Effector CD8-positive, alpha-beta T cell (primary cell): ENCODE data around the gene EME1.

Experiments
- DNase-seq: peaks from one replicate; lab custom pipeline; 2025; lab: John Stamatoyannopoulos, UW

The EME1 gene

DNA sequence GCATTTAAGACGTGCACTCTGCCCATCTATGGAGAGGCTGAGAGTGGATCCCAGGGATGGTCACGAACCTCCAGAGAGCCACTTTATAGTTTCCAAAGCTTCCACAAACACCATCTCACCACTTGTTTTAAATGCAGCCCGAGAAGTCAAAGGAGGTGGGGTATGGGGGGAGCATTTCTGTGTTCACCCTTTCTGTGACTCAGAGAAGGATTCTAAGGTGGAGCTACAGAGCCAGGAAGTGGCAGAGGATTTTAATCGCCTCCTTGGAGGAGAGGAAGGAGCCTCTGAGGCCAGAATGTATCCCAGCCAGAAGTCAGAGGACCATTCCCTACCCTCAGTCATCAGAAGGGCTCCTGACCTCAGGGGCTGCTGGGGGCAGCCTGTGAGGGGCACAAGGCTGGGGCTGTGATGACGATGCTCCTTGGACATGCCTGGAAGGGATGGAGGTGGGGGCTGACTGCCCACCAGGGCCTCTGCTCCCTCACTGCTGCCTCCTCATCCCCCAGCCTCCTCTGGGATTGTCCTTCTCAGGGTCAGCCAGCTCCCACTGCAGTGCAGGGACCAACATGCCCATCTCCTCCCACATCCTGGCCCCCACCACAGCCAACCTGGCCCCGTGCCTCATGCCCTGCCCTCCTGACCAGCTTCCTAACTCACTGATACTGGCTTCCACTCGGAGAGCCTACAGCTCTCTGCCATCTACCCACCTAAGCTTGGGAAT, 24.3 kb upstream of the EME1 start:
- DNase-seq, result no peak

DNA sequence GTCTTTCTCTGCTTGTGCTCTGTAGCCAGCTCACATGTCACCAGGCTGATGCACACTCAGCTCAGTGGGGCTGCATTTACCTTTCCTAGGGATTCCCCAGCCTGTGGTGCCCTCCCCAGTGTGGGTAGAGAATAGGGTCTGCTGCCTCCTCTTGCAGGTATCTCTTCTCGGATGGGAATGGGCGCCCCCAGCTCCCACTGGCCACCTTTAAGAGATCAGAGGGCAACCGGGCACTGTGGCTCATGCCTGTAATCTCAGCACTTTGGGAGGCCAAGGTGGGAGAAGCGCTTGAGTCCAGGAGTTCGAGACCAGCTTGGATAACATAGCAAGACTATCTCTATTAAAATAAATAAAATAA, 23.8 kb upstream of the EME1 start:
- DNase-seq, result no peak

DNA sequence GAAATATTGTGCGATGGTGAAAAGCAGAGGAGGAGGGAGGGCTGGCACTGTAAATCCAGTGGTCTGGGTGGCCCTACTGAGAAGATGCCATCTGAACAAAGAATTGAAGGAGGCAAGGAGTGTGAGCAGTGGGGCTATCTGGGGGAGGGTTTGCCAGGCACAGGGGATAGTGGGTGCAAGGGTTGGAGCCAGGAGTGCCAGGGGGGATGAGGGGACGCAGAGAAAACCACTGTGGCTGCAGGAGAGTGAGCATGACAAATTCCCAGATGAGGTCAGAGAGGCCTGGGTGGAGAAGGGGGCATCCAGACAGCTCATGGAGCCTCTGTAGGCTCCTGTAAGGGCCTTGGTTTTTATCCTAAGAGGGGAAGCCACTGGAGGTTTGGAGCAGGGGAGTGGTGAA, 22.3 kb upstream of the EME1 start:
- DNase-seq, result no peak

DNA sequence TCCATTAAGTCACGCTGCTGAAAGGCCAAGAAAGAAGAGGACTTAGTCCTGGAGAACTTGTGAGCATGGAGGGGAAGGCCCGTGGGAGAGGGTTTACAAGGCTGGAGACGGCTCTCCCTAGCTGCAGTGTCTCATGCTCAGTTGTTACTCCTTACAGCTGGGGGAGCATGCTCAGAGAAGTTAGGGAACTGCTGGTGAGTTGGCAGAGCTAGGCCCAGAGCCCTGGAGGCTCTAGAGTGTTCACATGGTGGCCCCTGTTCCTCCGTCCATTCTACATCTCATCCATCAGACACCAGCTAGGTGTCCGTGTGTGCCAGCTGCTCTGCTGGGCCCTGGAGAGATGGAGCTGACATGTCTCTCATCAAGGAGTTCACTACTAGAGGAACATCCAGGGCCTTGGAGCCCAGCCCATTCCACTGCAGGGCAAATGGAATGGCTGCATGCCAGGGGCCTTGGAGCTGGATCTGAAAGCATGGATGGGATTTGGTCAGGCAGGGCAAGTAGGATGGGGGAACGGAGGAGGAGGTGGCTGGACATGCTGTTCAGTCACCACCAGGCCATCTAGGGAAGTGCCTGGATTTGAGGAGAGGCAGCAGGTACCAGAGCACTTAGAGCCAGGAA, 20.8 kb upstream of the EME1 start:
- DNase-seq, result no peak

DNA sequence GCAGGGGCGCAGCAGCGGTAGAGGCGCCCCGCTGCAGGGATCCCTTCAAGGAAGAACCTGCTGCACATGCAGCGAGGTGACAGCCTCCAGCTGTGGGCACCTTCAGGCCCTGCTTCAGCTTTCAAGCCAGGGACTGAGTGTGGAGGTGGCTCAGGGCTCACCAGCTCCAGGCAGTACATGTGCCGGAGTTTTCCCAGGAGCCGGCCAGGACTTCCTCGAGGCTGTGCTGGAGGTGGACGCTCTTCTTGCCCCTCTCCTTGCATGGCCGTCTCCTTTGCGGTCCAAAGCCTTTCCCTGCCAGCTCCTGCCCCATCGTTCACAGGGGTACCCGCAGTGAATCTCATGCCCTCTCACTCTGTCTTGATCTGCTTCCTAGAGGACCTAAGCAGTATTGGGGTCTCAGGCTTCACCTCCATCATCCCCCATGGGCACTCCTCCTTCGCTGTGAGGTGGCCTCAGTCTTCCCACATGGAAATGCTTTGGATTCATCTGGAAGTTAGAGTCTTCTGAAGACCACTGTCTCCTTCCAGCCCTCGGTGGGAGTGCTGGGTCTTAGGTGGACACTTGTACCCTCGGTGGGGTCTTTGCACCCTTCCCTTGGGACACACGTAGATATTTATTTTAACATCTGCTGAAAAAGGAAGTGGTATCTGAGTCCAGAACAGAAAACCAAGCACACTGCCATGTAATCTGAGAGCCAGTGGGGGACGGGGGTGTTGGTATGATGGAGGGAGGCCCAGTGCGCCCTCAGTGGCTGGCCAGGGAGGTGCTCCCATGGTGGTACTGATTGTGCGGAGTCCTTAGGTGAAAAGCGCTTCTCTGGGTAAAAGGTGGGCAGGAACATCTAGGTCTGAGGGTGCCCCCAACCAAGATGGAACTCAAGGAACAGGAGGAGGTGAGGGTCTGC, 20.1 kb upstream of the EME1 start:
- DNase-seq, result no peak

DNA sequence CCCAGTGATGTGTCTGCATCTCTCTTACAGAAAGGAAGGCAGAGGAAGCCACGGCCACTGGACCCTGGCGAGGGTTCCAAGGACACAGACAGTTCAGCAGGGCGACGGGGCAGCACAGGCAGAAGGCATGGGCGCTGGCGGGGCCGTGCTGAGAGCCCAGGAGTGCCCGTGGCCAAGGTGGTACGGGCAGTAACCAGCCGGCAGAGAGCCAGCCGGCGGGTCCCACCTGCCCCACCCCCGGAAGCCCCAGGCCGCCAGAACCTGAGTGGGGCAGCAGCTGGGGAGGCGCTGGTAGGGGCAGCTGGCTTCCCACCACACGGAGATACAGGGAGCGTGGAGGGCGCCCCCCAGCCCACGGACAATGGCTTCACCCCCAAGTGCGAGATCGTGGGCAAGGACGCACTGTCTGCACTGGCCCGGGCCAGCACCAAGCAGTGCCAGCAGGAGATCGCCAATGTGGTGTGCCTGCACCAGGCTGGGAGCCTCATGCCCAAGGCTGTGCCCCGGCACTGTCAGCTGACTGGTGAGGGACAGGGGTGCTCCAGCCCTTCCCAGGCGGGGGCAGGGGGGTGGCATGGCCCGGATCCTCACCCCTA, 19.3 kb upstream of the EME1 start:
- DNase-seq, result no peak

DNA sequence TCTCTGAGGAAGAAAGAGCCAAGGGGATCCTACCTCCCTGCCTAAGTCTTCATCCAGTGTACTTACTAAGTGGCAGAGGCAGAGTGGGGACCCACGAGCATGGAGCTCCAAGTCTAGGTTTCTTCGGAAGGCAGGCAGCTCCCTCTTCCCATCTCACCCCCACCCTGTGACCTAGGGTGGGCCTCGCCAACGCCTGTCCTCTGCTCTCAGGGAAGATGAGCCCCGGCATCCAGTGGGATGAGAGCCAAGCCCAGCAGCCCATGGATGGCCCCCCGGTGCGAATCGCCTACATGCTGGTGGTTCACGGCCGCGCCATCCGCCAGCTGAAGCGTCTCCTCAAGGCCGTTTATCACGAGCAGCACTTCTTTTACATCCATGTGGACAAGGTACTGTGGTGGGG, 18.8 kb upstream of the EME1 start:
- DNase-seq, result no peak

DNA sequence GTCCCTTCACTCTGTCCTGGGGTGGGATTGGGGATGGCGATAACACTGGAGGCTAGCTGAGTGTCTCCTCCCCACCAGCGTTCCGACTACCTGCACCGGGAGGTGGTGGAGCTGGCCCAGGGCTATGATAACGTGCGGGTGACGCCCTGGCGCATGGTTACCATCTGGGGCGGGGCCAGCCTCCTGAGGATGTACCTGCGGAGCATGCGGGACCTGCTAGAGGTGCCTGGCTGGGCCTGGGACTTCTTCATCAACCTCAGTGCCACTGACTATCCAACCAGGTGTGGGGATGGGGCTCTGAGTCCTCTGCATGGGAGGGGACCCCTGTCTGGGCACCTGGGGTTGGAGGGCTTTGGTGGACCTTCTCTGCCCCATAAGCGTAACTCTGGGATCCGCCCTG, 18.3 kb upstream of the EME1 start:
- no peak for DNase-seq

DNA sequence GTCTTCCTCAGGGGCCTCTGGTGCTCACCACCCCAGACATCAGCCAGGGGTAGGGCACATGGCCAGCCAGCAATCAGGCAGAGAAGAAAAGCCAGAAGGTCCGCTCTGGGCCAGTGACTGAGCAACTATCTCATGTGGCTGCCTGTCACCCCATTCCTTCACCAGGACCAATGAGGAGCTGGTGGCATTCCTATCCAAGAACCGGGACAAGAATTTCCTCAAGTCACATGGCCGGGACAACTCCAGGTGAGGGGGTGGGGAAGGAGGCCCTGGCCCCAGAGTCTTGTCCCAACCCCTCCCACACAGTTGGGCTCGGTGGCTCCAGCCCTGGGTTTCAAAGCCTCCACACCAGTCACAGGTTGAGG, 17.7 kb upstream of the EME1 start:
- DNase-seq, result no peak

DNA sequence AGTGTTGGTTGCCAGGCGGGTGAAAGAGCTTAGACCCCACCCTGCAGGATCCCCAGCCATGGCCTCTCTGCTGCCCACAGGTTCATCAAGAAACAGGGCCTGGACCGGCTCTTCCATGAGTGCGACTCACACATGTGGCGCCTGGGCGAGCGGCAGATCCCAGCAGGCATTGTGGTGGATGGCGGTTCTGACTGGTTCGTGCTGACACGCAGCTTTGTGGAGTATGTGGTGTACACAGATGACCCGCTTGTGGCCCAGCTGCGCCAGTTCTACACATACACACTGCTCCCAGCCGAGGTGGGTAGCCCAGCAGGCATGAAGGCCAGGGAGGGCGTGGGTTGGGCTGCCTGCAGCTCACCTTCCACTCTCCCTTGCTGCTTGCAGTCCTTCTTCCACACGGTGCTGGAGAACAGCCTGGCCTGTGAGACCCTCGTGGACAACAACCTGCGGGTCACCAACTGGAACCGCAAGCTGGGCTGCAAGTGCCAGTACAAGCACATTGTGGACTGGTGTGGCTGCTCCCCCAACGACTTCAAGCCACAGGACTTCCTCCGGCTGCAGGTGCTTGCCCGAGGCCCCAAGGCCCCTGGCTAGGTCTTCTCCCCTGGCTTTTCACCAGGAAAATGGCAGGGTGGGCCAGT, 17.2 kb upstream of the EME1 start:
- DNase-seq, result no peak

DNA sequence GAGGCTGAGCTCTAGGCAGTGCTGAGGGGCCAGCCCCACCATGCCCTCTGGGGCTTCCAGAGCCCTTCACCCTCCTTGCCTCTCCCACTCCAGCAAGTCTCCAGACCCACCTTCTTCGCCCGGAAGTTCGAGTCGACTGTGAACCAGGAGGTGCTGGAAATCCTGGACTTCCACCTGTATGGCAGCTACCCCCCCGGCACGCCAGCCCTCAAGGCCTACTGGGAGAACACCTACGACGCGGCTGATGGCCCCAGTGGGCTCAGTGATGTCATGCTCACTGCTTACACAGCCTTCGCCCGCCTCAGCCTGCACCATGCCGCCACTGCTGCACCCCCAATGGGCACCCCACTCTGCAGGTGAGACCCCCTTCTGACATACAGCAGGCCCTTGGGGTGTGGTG, 16.6 kb upstream of the EME1 start:
- DNase-seq, result no peak

DNA sequence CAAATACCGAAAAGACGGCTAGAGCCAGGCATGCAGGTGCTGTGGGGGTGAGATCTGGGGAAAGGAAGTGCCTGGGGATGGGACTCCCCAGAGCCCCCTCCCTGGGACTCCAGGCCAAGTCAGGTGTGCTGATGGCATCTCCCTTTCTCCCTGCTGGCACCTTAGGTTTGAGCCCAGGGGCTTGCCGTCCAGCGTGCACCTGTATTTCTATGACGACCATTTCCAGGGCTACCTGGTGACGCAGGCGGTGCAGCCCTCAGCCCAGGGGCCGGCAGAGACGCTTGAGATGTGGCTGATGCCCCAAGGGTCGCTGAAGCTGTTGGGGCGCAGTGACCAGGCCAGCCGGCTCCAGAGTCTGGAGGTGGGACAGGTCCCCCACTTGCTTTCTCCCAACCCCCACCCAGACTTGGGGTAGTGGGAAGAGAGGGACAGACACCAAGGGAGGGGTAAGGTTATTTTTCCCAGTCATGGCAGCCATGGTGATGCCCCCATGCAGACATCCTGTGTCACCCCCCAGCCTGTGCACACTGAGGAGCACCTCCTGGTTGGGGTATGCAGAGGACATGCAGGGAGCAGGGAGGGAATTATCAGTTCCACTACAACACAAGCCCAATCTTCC, 16.0 kb upstream of the EME1 start:
- no peak for DNase-seq

DNA sequence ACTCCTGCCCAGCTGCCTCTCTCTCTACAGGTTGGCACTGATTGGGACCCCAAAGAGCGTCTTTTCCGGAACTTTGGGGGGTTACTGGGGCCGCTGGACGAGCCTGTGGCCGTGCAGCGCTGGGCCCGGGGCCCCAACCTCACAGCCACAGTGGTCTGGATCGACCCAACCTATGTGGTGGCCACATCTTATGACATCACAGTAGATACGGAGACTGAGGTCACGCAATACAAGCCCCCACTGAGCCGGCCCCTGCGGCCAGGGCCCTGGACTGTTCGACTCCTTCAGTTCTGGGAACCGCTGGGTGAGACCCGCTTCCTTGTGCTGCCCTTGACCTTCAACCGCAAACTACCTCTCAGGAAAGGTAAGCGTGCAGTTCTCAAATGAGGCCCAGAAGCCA, 14.9 kb upstream of the EME1 start:
- DNase-seq, result no peak

DNA sequence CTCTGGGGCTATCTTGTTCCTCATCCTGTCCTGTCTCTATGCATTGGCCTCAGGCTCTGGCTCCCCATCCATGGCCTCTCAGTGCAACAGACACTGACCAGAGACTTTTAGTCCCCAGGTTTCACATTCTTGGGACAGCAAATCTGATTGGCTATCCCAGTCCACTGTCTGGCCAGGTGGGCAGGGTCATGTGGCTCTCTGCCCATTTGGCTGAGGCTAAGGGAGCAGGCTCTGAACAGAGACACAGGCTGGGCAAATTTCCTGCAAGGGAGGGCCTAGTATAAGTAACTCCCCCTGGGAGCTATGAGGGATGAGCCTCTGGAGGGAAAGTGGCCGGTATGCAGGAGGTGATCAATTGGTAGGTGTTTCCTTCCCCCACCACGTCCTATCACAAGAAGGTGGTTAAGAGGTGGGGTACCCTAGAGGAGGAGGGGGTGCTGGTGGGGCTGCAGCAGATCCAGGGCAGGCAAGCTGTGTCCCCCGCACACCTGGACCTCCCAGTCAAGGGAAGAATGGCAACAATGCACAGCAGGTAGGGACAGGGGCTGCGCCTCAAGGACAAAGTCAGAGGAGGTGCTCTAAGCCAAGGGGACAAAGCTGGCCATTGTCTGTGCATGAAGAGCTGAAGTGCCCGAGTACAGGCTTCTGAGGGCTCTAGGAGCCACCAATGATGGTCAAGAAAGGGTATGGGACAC, 13.9 kb upstream of the EME1 start:
- DNase-seq, result no peak

DNA sequence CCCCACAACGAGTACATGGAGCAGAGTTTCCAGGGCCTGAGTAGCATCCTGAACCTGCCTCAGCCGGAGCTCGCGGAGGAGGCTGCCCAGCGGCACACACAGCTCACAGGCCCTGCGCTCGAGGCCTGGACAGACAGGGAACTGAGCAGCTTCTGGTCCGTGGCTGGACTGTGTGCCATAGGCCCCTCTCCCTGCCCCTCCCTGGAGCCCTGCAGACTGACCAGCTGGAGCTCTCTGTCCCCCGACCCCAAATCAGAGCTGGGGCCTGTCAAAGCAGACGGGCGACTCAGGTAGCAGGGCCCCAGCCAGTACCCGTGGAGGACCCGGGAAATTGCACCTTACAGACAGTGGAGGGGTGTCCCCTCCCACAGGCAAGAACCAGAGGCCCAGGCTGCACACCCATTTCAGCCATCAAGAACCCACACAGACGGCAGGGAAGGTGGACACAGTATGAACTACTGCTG, 13.0 kb upstream of the EME1 start:
- no peak for DNase-seq

DNA sequence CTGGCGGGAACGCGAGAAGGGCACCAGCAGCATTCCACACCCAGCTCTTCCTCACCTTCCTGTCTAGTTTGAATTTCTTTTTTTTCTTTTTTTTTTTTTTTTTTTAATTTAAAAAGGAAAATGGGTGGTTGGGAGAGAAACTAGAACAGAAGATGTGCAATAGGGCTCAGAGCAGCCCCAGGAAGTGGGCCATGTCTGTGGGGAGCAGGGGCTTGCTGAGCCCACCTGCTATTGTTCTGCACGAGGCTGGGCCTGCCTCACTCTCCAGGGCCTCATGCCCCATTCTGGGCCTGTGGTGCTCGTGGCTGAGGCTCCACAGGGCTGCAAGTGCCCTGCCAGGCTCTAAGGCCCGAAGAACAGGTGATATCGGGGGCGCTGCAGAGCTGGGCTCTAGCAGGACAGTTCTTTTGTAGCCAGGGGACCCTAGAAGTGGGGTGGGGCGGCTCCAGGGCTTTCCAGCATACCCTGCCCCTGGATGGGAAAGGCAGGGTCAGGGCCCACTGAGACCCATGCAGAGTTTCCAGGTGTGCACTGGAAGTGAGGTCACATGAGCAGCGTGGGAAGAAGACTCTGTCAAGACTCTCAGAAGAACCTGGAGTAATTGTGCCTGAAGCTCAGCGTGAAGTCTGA, 12.4 kb upstream of the EME1 start:
- no peak for DNase-seq

DNA sequence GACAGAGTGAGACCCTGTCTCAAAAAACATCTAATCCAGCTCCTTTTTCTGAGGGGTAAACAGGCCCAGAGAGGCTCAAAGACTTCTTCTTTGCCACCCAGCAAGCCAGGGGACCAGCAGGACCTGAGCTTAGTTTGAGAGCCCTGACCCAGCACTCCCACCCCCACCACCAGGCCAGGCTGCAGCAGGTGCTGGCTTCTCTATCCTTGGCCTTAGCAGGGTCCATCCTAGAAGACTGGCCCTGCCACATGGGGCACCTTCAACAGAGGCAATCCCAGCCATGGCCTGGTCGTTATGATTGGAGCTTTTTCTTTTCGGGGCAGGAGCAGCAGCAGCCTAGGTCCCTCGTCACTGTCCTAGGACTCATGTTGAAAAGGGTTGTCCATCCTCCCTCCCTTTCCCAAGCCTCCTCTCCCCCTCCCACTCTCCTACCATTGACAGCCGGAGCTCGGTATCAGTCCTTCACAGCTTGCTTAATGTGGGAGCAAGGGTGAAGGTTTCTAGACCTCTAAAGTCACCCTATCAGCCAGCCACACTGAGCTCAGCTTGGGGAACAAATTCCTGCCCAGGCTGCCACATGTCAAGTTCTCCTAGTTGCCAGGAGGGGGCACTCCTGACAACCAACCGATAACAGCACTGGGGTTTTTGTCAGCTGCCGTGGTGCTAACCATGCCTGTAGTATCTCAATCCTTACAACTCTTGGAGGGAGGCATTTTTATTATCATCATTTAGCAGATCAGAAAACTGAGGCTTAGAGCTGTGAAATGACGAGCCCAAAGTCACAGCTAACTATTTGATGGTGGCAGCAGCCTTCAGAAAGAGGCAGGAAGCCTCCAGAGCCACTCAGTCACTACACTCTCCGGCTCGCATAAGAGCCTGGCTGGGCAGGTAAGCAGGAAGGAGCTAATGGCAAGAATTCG, 11.2 kb upstream of the EME1 start:
- peak; percentile 29 for DNase-seq

DNA sequence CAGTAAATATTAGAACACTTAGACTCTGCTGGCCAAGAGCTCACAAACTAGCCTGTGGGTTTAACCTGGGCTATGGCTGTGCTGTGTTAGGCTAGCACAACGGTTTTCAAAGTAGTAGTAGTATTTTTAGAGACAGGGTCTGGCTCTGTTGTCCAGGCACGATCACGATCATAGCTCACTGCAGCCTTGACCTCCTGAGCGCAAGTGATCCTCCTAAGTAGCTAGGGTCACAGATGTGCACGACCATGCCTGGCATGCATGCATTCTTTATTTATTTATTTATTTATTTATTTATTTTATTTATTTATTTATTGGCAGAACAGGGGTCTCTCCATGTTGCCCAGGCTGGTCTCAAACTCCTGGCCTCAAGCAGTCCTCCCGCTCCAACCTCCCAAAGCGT, 10.4 kb upstream of the EME1 start:
- no peak for DNase-seq
